SK-N-SH treated with all-trans-retinoic acid at 6 μM for 48 hours (cell line): ENCODE results near the gene EEIG1.
A peak's percentile ranks its signal among the peaks of the same experiment; 100 is the strongest.

Experiments
- ATAC-seq: fragments of 200-7000 bp; cut with Tn5 transposase; 3 replicates; pipeline ENCODE4 v1.9.1; 2020; ENCODE audit warnings: mild to moderate bottlenecking, moderate library complexity
- ARNTL ChIP-seq: fragments of 450-650 bp; formaldehyde crosslinking; IDR thresholded peaks from 2 replicates; pipeline ENCODE4 v1.5.0; 2020; ENCODE audit warnings: low read depth, mild to moderate bottlenecking, moderate library complexity, borderline replicate concordance
- BACH2 ChIP-seq: fragments of 250-450 bp; sonication (Bioruptor Pico); IDR thresholded peaks from 2 replicates; pipeline ENCODE4 v1.9.0; 2021; ENCODE audit warnings: mild to moderate bottlenecking, borderline replicate concordance
- CSDC2 ChIP-seq: fragments of 250-450 bp; sonication (Bioruptor Pico); IDR thresholded peaks from 2 replicates; pipeline ENCODE4 v1.5.0; 2020; ENCODE audit warnings: mild to moderate bottlenecking, moderate library complexity
- ESRRG ChIP-seq: fragments of 250-450 bp; sonication (Bioruptor Pico); IDR thresholded peaks from 2 replicates; pipeline ENCODE4 v1.6.1; 2021; ENCODE audit warnings: mild to moderate bottlenecking
- GLIS3 ChIP-seq: fragments of 250-450 bp; sonication (Bioruptor Pico); IDR thresholded peaks from 2 replicates; pipeline ENCODE4 v1.5.0; 2020; ENCODE audit warnings: mild to moderate bottlenecking, moderate library complexity
- ISL1 ChIP-seq: fragments of 250-450 bp; sonication (Bioruptor Pico); IDR thresholded peaks from 2 replicates; pipeline ENCODE4 v2.1.2; 2022; ENCODE audit warnings: mild to moderate bottlenecking, moderate library complexity
- PATZ1 ChIP-seq: fragments of 250-450 bp; sonication (Bioruptor Pico); IDR thresholded peaks from 2 replicates; pipeline ENCODE4 v1.8.0; 2020; ENCODE audit warnings: mild to moderate bottlenecking, moderate library complexity, borderline replicate concordance
- PPARA ChIP-seq: fragments of 250-450 bp; sonication (Bioruptor Pico); IDR thresholded peaks from 2 replicates; pipeline ENCODE4 v1.5.0; 2020; ENCODE audit warnings: mild to moderate bottlenecking, borderline replicate concordance
- RARB ChIP-seq: fragments of 250-450 bp; sonication (Bioruptor Pico); IDR thresholded peaks from 2 replicates; pipeline ENCODE4 v1.8.0; 2021; ENCODE audit warnings: mild to moderate bottlenecking, moderate library complexity
- SNAI2 ChIP-seq: fragments of 250-450 bp; sonication (Bioruptor Pico); IDR thresholded peaks from 2 replicates; pipeline ENCODE4 v1.5.0; 2020; ENCODE audit warnings: mild to moderate bottlenecking, moderate library complexity
- TCF4 ChIP-seq: fragments of 250-450 bp; sonication (Bioruptor Pico); IDR thresholded peaks from 2 replicates; pipeline ENCODE4 v1.8.0; 2021; ENCODE audit warnings: mild to moderate bottlenecking, moderate library complexity, borderline replicate concordance
- TOX ChIP-seq: fragments of 250-450 bp; sonication (Bioruptor Pico); IDR thresholded peaks from 2 replicates; pipeline ENCODE4 v1.8.0; 2021; ENCODE audit warnings: mild to moderate bottlenecking, moderate library complexity, borderline replicate concordance
- TSHZ2 ChIP-seq: fragments of 250-450 bp; sonication (Bioruptor Pico); IDR thresholded peaks from 2 replicates; pipeline ENCODE4 v1.5.0; 2020; ENCODE audit warnings: mild to moderate bottlenecking, moderate library complexity
- ZC3H10 ChIP-seq: fragments of 250-450 bp; sonication (Bioruptor Pico); IDR thresholded peaks from 2 replicates; pipeline ENCODE4 v1.5.1; 2021; ENCODE audit warnings: mild to moderate bottlenecking, moderate library complexity
- ZFP3 ChIP-seq: fragments of 250-450 bp; sonication (Bioruptor Pico); IDR thresholded peaks from 2 replicates; pipeline ENCODE4 v1.5.0; 2020; ENCODE audit warnings: mild to moderate bottlenecking, moderate library complexity
- ZNF565 ChIP-seq: fragments of 450-650 bp; formaldehyde crosslinking; conservative IDR thresholded peaks from 2 replicates; pipeline ENCODE4 v1.5.0; 2020; ENCODE audit warnings: low read depth, mild to moderate bottlenecking, moderate library complexity
- ZNF70 ChIP-seq: fragments of 450-650 bp; formaldehyde crosslinking; IDR thresholded peaks from 2 replicates; pipeline ENCODE4 v1.5.0; 2020; ENCODE audit warnings: mild to moderate bottlenecking, moderate library complexity
- ZNF8 ChIP-seq: fragments of 450-650 bp; formaldehyde crosslinking; IDR thresholded peaks from 2 replicates; pipeline ENCODE4 v1.5.0; 2020; ENCODE audit warnings: mild to moderate bottlenecking, moderate library complexity
- TF ChIP-seq, protein P1 (sequence below): fragments of 250-450 bp; sonication (Bioruptor Pico); IDR thresholded peaks from 2 replicates; pipeline ENCODE4 v1.5.1; 2020; ENCODE audit warnings: low read depth, mild to moderate bottlenecking, moderate library complexity
- TF ChIP-seq, protein P2 (sequence below): fragments of 250-450 bp; sonication (Bioruptor Pico); IDR thresholded peaks from 2 replicates; pipeline ENCODE4 v1.5.1; 2021; ENCODE audit warnings: mild to moderate bottlenecking, moderate library complexity
- TF ChIP-seq, protein P3 (sequence below): fragments of 250-450 bp; sonication (Bioruptor Pico); IDR thresholded peaks from 2 replicates; pipeline ENCODE4 v1.8.0; 2021; ENCODE audit warnings: low read depth, mild to moderate bottlenecking, moderate library complexity, borderline replicate concordance

EEIG1 gene

GRCh38 chr9:127991017-127991756 lies 10.4 kb upstream of the EEIG1 start:
- TF ChIP-seq ARNTL = no peak
- TF ChIP-seq TSHZ2 (CRISPR knock-in tag) = no peak
- no peak for TF ChIP-seq RARB (CRISPR knock-in tag)
- no peak for TF ChIP-seq ZNF565 (CRISPR knock-in tag)
- TF ChIP-seq ESRRG (CRISPR knock-in tag) = no peak
- TF ChIP-seq ZNF8 = no peak
- TF ChIP-seq CSDC2 (CRISPR knock-in tag) = no peak
- TF ChIP-seq, protein P1, sequence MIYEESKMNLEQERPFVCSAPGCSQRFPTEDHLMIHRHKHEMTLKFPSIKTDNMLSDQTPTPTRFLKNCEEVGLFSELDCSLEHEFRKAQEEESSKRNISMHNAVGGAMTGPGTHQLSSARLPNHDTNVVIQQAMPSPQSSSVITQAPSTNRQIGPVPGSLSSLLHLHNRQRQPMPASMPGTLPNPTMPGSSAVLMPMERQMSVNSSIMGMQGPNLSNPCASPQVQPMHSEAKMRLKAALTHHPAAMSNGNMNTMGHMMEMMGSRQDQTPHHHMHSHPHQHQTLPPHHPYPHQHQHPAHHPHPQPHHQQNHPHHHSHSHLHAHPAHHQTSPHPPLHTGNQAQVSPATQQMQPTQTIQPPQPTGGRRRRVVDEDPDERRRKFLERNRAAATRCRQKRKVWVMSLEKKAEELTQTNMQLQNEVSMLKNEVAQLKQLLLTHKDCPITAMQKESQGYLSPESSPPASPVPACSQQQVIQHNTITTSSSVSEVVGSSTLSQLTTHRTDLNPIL (CRISPR knock-in tag) = no peak
- ATAC-seq = peak; percentile 25; the same call in 1 of the 3 replicates

DNA sequence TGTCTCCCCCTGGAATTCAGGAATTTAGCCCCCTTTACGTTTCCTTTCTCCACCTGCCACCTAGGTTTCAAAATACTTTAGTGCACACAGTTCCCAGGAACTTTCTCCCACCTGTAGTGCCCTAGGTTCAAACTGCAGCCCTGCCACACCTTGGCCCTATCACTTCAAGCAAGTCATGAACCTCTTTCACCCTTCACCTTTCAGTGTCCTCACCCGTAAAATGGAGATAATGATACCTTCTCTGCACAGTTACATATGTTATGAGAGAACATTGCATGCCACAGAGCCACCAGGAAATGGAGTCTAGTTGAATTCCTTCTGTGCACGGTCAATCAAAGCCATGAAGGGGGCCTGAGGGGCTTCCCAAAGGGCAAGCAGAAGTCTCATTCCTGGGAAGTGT lies 9.8 kb upstream of the EEIG1 start:
- TF ChIP-seq PPARA (CRISPR knock-in tag) (no peak), PATZ1 (CRISPR knock-in tag) (no peak), ZNF70 (CRISPR knock-in tag) (no peak), CSDC2 (CRISPR knock-in tag) (no peak), ZFP3 (no peak), TCF4 (CRISPR knock-in tag) (no peak), ZNF565 (CRISPR knock-in tag) (no peak), ISL1 (CRISPR knock-in tag) (no peak), BACH2 (CRISPR knock-in tag) (no peak), RARB (CRISPR knock-in tag) (no peak), GLIS3 (CRISPR knock-in tag) (no peak), SNAI2 (CRISPR knock-in tag) (no peak), ZNF8 (no peak), ARNTL (no peak), TOX (CRISPR knock-in tag) (no peak)
- no peak for ATAC-seq

- TF ChIP-seq, protein P1 (CRISPR knock-in tag) = no peak
- TF ChIP-seq TOX (CRISPR knock-in tag) = no peak
- TF ChIP-seq ARNTL = no peak
- no peak for ATAC-seq
Measured at GRCh38 chr9:127989094-127989493, 8.3 kb upstream of the EEIG1 start.

DNA sequence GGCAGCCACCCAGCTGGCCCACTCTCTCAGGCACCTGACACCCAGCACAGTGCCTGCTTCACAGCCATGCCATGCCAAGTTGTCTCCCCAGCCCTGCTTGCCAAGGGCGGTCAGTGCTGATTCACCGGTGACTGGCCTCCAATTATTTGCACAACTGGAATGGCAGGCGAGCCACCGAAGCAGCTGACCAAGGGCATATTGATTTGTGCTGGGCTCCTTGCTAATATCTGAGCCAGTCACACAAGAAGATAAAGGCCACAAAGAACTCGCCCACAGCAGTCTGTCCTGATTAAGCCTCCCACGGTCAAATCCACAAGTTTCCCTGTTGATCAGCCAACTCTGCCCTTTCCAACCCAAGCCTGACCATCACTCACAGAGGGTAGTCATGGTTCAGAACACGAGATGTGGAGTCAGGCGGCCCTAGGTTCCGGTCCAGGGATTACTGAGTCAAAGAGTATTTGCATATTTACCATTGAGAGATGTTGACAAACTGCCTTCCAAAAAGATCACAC lies 6.4 kb upstream of the EEIG1 start:
- peak; percentile 76 for ATAC-seq
- TF ChIP-seq ZNF70 (CRISPR knock-in tag) = no peak
- TF ChIP-seq ESRRG (CRISPR knock-in tag) = no peak
- TF ChIP-seq, protein P2, sequence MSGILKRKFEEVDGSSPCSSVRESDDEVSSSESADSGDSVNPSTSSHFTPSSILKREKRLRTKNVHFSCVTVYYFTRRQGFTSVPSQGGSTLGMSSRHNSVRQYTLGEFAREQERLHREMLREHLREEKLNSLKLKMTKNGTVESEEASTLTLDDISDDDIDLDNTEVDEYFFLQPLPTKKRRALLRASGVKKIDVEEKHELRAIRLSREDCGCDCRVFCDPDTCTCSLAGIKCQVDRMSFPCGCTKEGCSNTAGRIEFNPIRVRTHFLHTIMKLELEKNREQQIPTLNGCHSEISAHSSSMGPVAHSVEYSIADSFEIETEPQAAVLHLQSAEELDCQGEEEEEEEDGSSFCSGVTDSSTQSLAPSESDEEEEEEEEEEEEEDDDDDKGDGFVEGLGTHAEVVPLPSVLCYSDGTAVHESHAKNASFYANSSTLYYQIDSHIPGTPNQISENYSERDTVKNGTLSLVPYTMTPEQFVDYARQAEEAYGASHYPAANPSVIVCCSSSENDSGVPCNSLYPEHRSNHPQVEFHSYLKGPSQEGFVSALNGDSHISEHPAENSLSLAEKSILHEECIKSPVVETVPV (CRISPR knock-in tag) = no peak
- no peak for TF ChIP-seq TOX (CRISPR knock-in tag)
- no peak for TF ChIP-seq ZC3H10 (CRISPR knock-in tag)
- no peak for TF ChIP-seq BACH2 (CRISPR knock-in tag)
- TF ChIP-seq TSHZ2 (CRISPR knock-in tag) = no peak
- no peak for TF ChIP-seq RARB (CRISPR knock-in tag)
- no peak for TF ChIP-seq ZNF8
- no peak for TF ChIP-seq GLIS3 (CRISPR knock-in tag)
- TF ChIP-seq, protein P3, sequence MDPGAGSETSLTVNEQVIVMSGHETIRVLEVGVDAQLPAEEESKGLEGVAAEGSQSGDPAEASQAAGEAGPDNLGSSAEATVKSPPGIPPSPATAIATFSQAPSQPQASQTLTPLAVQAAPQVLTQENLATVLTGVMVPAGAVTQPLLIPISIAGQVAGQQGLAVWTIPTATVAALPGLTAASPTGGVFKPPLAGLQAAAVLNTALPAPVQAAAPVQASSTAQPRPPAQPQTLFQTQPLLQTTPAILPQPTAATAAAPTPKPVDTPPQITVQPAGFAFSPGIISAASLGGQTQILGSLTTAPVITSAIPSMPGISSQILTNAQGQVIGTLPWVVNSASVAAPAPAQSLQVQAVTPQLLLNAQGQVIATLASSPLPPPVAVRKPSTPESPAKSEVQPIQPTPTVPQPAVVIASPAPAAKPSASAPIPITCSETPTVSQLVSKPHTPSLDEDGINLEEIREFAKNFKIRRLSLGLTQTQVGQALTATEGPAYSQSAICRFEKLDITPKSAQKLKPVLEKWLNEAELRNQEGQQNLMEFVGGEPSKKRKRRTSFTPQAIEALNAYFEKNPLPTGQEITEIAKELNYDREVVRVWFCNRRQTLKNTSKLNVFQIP (CRISPR knock-in tag) = no peak
